GM23338 (cell line): ENCODE results near the gene DIP2C. TPM values are rescaled to one million over a fixed set of nuclear protein-coding genes. Genes with fewer than 3 reads are reported as not detected.

ENCODE experiments used
- ATAC-seq: fragments of 200-7000 bp; cut with Tn5 transposase; 3 replicates; pipeline ENCODE4 v1.9.1; 2020
- DNase-seq: peaks from one replicate; pipeline ENCODE4 v3.0.0-alpha.2; 2015; ENCODE audit warnings: low spot score
- H2AFZ ChIP-seq: fragments of 200-600 bp; sonication (generic); 2 replicates; pipeline ENCODE4 v1.8.0; 2016; ENCODE audit warnings: antibody characterized with exemption, mild to moderate bottlenecking, moderate library complexity
- H3F3A ChIP-seq: fragments of 200-600 bp; sonication (generic); replicated peaks from 2 replicates; pipeline ENCODE4 v1.8.0; 2017; ENCODE audit warnings: antibody characterized with exemption, mixed run types, low read depth
- H3K27ac ChIP-seq: fragments of 200-600 bp; sonication (generic); 2 replicates; pipeline ENCODE4 v1.6.1; 2016; ENCODE audit warnings: low read depth
- H3K27me3 ChIP-seq: fragments of 200-600 bp; sonication (generic); 2 replicates; pipeline ENCODE4 v1.8.0; 2016; ENCODE audit warnings: mild to moderate bottlenecking, mixed run types, moderate library complexity; ENCODE audit not compliant: insufficient read depth
- H3K36me3 ChIP-seq: fragments of 200-600 bp; sonication (generic); 2 replicates; pipeline ENCODE4 v1.8.0; 2016; ENCODE audit warnings: mild to moderate bottlenecking; ENCODE audit not compliant: insufficient read depth
- H3K4me1 ChIP-seq: fragments of 200-600 bp; sonication (generic); 2 replicates; pipeline ENCODE4 v1.8.0; 2016; ENCODE audit warnings: mild to moderate bottlenecking, moderate library complexity; ENCODE audit not compliant: insufficient read depth
- H3K4me2 ChIP-seq: fragments of 200-600 bp; sonication (generic); 2 replicates; pipeline ENCODE4 v1.7.1; 2017; ENCODE audit warnings: mixed run types
- H3K4me3 ChIP-seq: fragments of 200-600 bp; sonication (generic); 2 replicates; pipeline ENCODE4 v1.6.1; 2016; ENCODE audit warnings: mixed run types
- H3K79me2 ChIP-seq: fragments of 200-600 bp; sonication (generic); replicated peaks from 2 replicates; pipeline ENCODE4 v1.8.0; 2017; ENCODE audit warnings: mild to moderate bottlenecking; ENCODE audit not compliant: insufficient read depth
- H3K9me2 ChIP-seq: fragments of 200-600 bp; sonication (generic); 2 replicates; pipeline ENCODE4 v1.8.0; 2017; ENCODE audit not compliant: insufficient read depth
- H4K20me1 ChIP-seq: fragments of 200-600 bp; sonication (generic); replicated peaks from 2 replicates; pipeline ENCODE4 v1.8.0; 2017; ENCODE audit warnings: mild to moderate bottlenecking; ENCODE audit not compliant: insufficient read depth
- H3K27ac Mint-ChIP-seq: 2 replicates; pipeline ENCODE4 v1.8.0; 2020; ENCODE audit warnings: inconsistent platforms, mild to moderate bottlenecking, moderate library complexity, mixed read lengths
- H3K27me3 Mint-ChIP-seq: 3 replicates; pipeline ENCODE4 v1.8.0; 2022; ENCODE audit warnings: low read depth, mild to moderate bottlenecking, moderate library complexity, mixed read lengths, inconsistent platforms; ENCODE audit not compliant: insufficient read depth, poor library complexity
- H3K36me3 Mint-ChIP-seq: 3 replicates; pipeline ENCODE4 v1.8.0; 2021; ENCODE audit warnings: low read depth, mild to moderate bottlenecking, inconsistent platforms, moderate library complexity, mixed read lengths
- H3K4me1 Mint-ChIP-seq: 3 replicates; pipeline ENCODE4 v1.8.0; 2020; ENCODE audit warnings: mild to moderate bottlenecking, inconsistent platforms, mixed read lengths
- H3K4me3 Mint-ChIP-seq: 3 replicates; pipeline ENCODE4 v1.8.0; 2021; ENCODE audit warnings: moderate library complexity, mild to moderate bottlenecking, inconsistent platforms, mixed read lengths
- H3K9me3 Mint-ChIP-seq: 3 replicates; pipeline ENCODE4 v1.8.0; 2020; ENCODE audit warnings: moderate library complexity, mild to moderate bottlenecking, inconsistent platforms, mixed read lengths
- EZH2 ChIP-seq: fragments of 200-600 bp; sonication (generic); IDR thresholded peaks from one replicate; pipeline ENCODE4 v1.8.0; 2017; ENCODE audit warnings: antibody characterized with exemption, mild to moderate bottlenecking, low read depth; ENCODE audit not compliant: unreplicated experiment
- JUNB ChIP-seq: IDR thresholded peaks from one replicate; pipeline ENCODE4 v1.6.1; 2016; ENCODE audit warnings: antibody characterized with exemption; ENCODE audit not compliant: unreplicated experiment
- NANOG ChIP-seq: IDR thresholded peaks from 2 replicates; pipeline ENCODE4 v1.6.1; 2016; ENCODE audit warnings: antibody characterized with exemption, borderline replicate concordance
- POLR2AphosphoS5 ChIP-seq: IDR thresholded peaks from 2 replicates; pipeline ENCODE4 v1.6.1; 2016; ENCODE audit warnings: antibody characterized with exemption, low read depth
- ZNF114 ChIP-seq: fragments of 250-450 bp; sonication (Bioruptor Pico); IDR thresholded peaks from 2 replicates; pipeline ENCODE4 v1.5.0; 2020; ENCODE audit warnings: mild to moderate bottlenecking, moderate library complexity
- polyA plus RNA-seq: library from polyadenylated mRNA; unstranded; fragments of >200 nt; fragmentation: Nextera tagmentation; extraction: Ambion mirVana; gene quantifications from 2 replicates; pipeline ENCODE4 v1.2.1, GENCODE V29; 2016
- total RNA-seq: library from RNA; depleted of rRNA; stranded (reverse); fragments of >200 nt; shearing (Covaris generic); gene quantifications from 2 replicates; pipeline ENCODE4 v1.2.3, GENCODE V29; 2014
- TF ChIP-seq, protein P1 (sequence below): fragments of 250-450 bp; sonication (Bioruptor Pico); IDR thresholded peaks from 2 replicates; pipeline ENCODE4 v1.5.0; 2020; ENCODE audit warnings: mild to moderate bottlenecking, moderate library complexity
- TF ChIP-seq, protein P2 (sequence below), 2 experiments: fragments of 200-600 bp in 1 of 2; sonication (generic) in 1 of 2; conservative IDR thresholded peaks; 2 replicates each; pipeline versions ENCODE4 v1.5.1 to v1.6.1; 2016 to 2017; ENCODE audit warnings: antibody characterized with exemption in 2 of 2, low read depth in 2 of 2, mild to moderate bottlenecking in 2 of 2, moderate library complexity in 1 of 2

DIP2C gene
- total and polyA plus RNA-seq, 2 experiments from 2014 or later: 5.1 to 7.7 TPM

GRCh38 chr10:474406-474805 lies 215.1 kb downstream of the DIP2C start:
- Histone ChIP-seq H3K4me1 (no peaks in the 10 kb centered on the region), H3K27ac (no peak overlapping the region), H3K4me3 (no peak overlapping the region), H3K36me3 (no peaks in the 10 kb centered on the region), H2AFZ (no peak overlapping the region), H3K4me2 (no peak overlapping the region), H4K20me1 (no peaks in the 10 kb centered on the region), H3K9me2 (no peaks in the 10 kb centered on the region), H3K79me2 (no peaks in the 10 kb centered on the region), H3F3A (no peaks in the 10 kb centered on the region), H3K27me3 (no peaks in the 10 kb centered on the region)
- ATAC-seq (no peak), DNase-seq (no peak)
- H3K36me3 Mint-ChIP-seq: peaks cover 24% of the 10 kb centered on the region
- no peak for TF ChIP-seq NANOG
- TF ChIP-seq, protein P1, sequence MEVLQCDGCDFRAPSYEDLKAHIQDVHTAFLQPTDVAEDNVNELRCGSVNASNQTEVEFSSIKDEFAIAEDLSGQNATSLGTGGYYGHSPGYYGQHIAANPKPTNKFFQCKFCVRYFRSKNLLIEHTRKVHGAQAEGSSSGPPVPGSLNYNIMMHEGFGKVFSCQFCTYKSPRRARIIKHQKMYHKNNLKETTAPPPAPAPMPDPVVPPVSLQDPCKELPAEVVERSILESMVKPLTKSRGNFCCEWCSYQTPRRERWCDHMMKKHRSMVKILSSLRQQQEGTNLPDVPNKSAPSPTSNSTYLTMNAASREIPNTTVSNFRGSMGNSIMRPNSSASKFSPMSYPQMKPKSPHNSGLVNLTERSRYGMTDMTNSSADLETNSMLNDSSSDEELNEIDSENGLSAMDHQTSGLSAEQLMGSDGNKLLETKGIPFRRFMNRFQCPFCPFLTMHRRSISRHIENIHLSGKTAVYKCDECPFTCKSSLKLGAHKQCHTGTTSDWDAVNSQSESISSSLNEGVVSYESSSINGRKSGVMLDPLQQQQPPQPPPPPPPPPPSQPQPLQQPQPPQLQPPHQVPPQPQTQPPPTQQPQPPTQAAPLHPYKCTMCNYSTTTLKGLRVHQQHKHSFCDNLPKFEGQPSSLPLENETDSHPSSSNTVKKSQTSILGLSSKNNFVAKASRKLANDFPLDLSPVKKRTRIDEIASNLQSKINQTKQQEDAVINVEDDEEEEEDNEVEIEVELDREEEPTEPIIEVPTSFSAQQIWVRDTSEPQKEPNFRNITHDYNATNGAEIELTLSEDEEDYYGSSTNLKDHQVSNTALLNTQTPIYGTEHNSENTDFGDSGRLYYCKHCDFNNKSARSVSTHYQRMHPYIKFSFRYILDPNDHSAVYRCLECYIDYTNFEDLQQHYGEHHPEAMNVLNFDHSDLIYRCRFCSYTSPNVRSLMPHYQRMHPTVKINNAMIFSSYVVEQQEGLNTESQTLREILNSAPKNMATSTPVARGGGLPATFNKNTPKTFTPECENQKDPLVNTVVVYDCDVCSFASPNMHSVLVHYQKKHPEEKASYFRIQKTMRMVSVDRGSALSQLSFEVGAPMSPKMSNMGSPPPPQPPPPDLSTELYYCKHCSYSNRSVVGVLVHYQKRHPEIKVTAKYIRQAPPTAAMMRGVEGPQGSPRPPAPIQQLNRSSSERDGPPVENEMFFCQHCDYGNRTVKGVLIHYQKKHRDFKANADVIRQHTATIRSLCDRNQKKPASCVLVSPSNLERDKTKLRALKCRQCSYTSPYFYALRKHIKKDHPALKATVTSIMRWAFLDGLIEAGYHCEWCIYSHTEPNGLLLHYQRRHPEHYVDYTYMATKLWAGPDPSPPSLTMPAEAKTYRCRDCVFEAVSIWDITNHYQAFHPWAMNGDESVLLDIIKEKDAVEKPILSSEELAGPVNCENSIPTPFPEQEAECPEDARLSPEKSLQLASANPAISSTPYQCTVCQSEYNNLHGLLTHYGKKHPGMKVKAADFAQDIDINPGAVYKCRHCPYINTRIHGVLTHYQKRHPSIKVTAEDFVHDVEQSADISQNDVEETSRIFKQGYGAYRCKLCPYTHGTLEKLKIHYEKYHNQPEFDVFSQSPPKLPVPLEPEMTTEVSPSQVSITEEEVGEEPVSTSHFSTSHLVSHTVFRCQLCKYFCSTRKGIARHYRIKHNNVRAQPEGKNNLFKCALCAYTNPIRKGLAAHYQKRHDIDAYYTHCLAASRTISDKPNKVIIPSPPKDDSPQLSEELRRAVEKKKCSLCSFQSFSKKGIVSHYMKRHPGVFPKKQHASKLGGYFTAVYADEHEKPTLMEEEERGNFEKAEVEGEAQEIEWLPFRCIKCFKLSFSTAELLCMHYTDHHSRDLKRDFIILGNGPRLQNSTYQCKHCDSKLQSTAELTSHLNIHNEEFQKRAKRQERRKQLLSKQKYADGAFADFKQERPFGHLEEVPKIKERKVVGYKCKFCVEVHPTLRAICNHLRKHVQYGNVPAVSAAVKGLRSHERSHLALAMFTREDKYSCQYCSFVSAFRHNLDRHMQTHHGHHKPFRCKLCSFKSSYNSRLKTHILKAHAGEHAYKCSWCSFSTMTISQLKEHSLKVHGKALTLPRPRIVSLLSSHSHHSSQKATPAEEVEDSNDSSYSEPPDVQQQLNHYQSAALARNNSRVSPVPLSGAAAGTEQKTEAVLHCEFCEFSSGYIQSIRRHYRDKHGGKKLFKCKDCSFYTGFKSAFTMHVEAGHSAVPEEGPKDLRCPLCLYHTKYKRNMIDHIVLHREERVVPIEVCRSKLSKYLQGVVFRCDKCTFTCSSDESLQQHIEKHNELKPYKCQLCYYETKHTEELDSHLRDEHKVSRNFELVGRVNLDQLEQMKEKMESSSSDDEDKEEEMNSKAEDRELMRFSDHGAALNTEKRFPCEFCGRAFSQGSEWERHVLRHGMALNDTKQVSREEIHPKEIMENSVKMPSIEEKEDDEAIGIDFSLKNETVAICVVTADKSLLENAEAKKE (CRISPR knock-in tag): no peak
- TF ChIP-seq, protein P2, sequence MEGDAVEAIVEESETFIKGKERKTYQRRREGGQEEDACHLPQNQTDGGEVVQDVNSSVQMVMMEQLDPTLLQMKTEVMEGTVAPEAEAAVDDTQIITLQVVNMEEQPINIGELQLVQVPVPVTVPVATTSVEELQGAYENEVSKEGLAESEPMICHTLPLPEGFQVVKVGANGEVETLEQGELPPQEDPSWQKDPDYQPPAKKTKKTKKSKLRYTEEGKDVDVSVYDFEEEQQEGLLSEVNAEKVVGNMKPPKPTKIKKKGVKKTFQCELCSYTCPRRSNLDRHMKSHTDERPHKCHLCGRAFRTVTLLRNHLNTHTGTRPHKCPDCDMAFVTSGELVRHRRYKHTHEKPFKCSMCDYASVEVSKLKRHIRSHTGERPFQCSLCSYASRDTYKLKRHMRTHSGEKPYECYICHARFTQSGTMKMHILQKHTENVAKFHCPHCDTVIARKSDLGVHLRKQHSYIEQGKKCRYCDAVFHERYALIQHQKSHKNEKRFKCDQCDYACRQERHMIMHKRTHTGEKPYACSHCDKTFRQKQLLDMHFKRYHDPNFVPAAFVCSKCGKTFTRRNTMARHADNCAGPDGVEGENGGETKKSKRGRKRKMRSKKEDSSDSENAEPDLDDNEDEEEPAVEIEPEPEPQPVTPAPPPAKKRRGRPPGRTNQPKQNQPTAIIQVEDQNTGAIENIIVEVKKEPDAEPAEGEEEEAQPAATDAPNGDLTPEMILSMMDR (conservative IDR thresholded peaks at IDR 0.05; ENCODE audit: low read depth in 2 of 2): no peak
- no peak for TF ChIP-seq EZH2
- TF ChIP-seq POLR2AphosphoS5: no peak
- TF ChIP-seq JUNB: no peak
- no peak for TF ChIP-seq ZNF114
- peaks cover 13% of the 10 kb centered on the region for H3K27me3 Mint-ChIP-seq
- peaks cover 23% of the 10 kb centered on the region for H3K9me3 Mint-ChIP-seq
- H3K27ac Mint-ChIP-seq: no peak overlapping the region
- no peak overlapping the region for H3K4me3 Mint-ChIP-seq
- peaks cover 7% of the 10 kb centered on the region; the same call in 1 of the 3 replicates for H3K4me1 Mint-ChIP-seq
